GM12878 (cell line): ENCODE data around the gene TEPSIN. TPM values are rescaled to one million over a fixed set of nuclear protein-coding genes. Genes with fewer than 3 reads are reported as not detected.

ENCODE experiments used
- DPF2 ChIP-seq: fragments of 450-650 bp; IDR thresholded peaks from 2 replicates; pipeline ENCODE4 v1.6.1; 2017; ENCODE audit warnings: mild to moderate bottlenecking
- ELK1 ChIP-seq: IDR thresholded peaks from 2 replicates; pipeline ENCODE4 v1.6.1; 2012; ENCODE audit warnings: low read depth, low read length, improper control_type of control experiment
- EZH2 ChIP-seq: IDR thresholded peaks from 2 replicates; pipeline ENCODE4 v1.6.1; 2012; ENCODE audit warnings: low read depth, mild to moderate bottlenecking, control low read depth, inconsistent platforms, low read length, borderline replicate concordance; ENCODE audit not compliant: control insufficient read depth
- MTA3 ChIP-seq: IDR thresholded peaks from 2 replicates; pipeline ENCODE4 v1.6.1; 2012; ENCODE audit warnings: low read length, inconsistent platforms, borderline replicate concordance
- SMC3 ChIP-seq: IDR thresholded peaks from 2 replicates; pipeline ENCODE4 v1.6.1; 2011; ENCODE audit warnings: low read length, improper control_type of control experiment, borderline replicate concordance
- ZBTB40 ChIP-seq: fragments of 450-650 bp; IDR thresholded peaks from 2 replicates; pipeline ENCODE4 v1.6.1; 2016; ENCODE audit warnings: mild to moderate bottlenecking, moderate library complexity, borderline replicate concordance
- ZNF217 ChIP-seq: fragments of 450-650 bp; IDR thresholded peaks from 2 replicates; pipeline ENCODE4 v1.6.1; 2017; ENCODE audit warnings: antibody characterized with exemption, mild to moderate bottlenecking
- ZNF274 ChIP-seq: IDR thresholded peaks from one replicate; pipeline ENCODE4 v1.8.0; 2011; ENCODE audit not compliant: insufficient read length, insufficient read depth
- ZSCAN29 ChIP-seq: fragments of 450-650 bp; IDR thresholded peaks from 2 replicates; pipeline ENCODE4 v1.6.1; 2017; ENCODE audit warnings: mild to moderate bottlenecking, moderate library complexity
- polyA plus RNA-seq, 11 experiments: library from polyadenylated mRNA; depleted of rRNA in 4 of 11; unstranded in 6 of 11; stranded (reverse) in 5 of 11; fragments of >200 nt; fragmentation: Nextera tagmentation in 4 of 11; fragmentation: Illumina TruSeq in 1 of 11; extraction: Ambion mirVana in 4 of 11; extraction: Trizol in 1 of 11; gene quantifications; 1 replicate in 1 of 11; 2 replicates in 10 of 11; pipeline versions ENCODE4 v1.2.1 to v1.2.3, GENCODE V29; 2011 to 2016; ENCODE audit warnings: inconsistent platforms in 2 of 11, missing spikeins in 2 of 11, low read depth in 1 of 11
- total RNA-seq, 4 experiments: library from RNA; depleted of rRNA in 3 of 4; stranded (reverse); fragments of >200 nt in 3 of 4; fragmentation: Illumina TruSeq in 1 of 4; extraction: Trizol in 1 of 4; gene quantifications; 2 replicates each; pipeline versions ENCODE4 v1.2.1 to v1.2.3, GENCODE V29; 2013 to 2021
- TF ChIP-seq, protein P1 (sequence below): IDR thresholded peaks from 2 replicates; pipeline ENCODE4 v1.6.1; 2011; ENCODE audit warnings: low read depth, mild to moderate bottlenecking, low read length, moderate library complexity, borderline replicate concordance; ENCODE audit errors: extremely low read depth

TEPSIN gene
- total and polyA plus RNA-seq, 10 of the 15 experiments (the other 5 are each of a cell fraction or from before 2014, with no cell fraction given) = 0.87 to 36.7 (median 5.3) TPM

GRCh38 chr17:81238815-81239713 lies at the start of gene TEPSIN, which contains the start of gene NDUFAF8 (continued):
- TF ChIP-seq ELK1 (no peak; the same call in 1 of the 2 replicates), ZSCAN29 (no peak), EZH2 (no peak), MTA3 (no peak), SMC3 (no peak), ZNF274 (no peak), DPF2 (peak; percentile 99), ZNF217 (no peak), ZBTB40 (peak; percentile 96)
- TF ChIP-seq, protein P1, sequence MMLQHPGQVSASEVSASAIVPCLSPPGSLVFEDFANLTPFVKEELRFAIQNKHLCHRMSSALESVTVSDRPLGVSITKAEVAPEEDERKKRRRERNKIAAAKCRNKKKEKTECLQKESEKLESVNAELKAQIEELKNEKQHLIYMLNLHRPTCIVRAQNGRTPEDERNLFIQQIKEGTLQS = no peak
